LHCN-M2 (cell line): ENCODE results near the gene TTC17. TPM values are rescaled to one million over a fixed set of nuclear protein-coding genes. Genes with fewer than 3 reads are reported as not detected.
"Not testable (repeated sequence)": the region's sequence is repeated elsewhere in the genome, so short reads cannot be mapped to it uniquely, and the experiment has no call there.

ENCODE experiments used
- DNase-seq: peaks from one replicate; pipeline ENCODE4 v3.0.0-alpha.2; 2012; ENCODE audit warnings: low read depth
- polyA plus RNA-seq: library from polyadenylated mRNA; unstranded; fragments of >200 nt; gene quantifications from one replicate; pipeline ENCODE4 v1.2.1, GENCODE V29; 2012; ENCODE audit warnings: missing spikeins
- total RNA-seq: library from RNA; depleted of rRNA; stranded (reverse); fragments of >200 nt; gene quantifications from 2 replicates; pipeline ENCODE4 v1.2.3, GENCODE V29; 2014; rRNA removed

The TTC17 gene
- total RNA-seq, result 34.3 and 42.0 TPM in 2 replicates
- 14.2 TPM for polyA plus RNA-seq

GRCh38 chr11:43358801-43359421, at the start of gene TTC17:
Gene TTC17, plus strand, starts transcription at chr11:43358920. Its CDS starts 35 bp downstream, at chr11:43358955.
- peak; percentile 89 for DNase-seq

- peak; percentile 94 for DNase-seq
These were observed 46.7 kb upstream of the TTC17 start, which contains the start of gene API5 for GRCh38 chr11:43311791-43312607. Gene API5, plus strand, starts transcription at chr11:43311996. Its CDS starts 132 bp downstream, at chr11:43312128.

GRCh38 chr11:43315966-43316365, 42.8 kb upstream of the TTC17 start:
- DNase-seq, result peak; percentile 5

- DNase-seq, result peak; percentile 46
These were observed 42.3 kb upstream of the TTC17 start for GRCh38 chr11:43316451-43316850.

- peak; percentile 85 for DNase-seq
These were observed 30.7 kb upstream of the TTC17 start for GRCh38 chr11:43327987-43328386.

- DNase-seq, result no peak
These were observed 30.2 kb upstream of the TTC17 start for GRCh38 chr11:43328482-43328881.

GRCh38 chr11:43341159-43341558, 17.6 kb upstream of the TTC17 start:
- DNase-seq, result no peak

- not testable (repeated sequence) for DNase-seq
These were observed 7.3 kb upstream of the TTC17 start for GRCh38 chr11:43351426-43351825.

- no peak for DNase-seq
These were observed 4.4 kb upstream of the TTC17 start for GRCh38 chr11:43354311-43354710.

- DNase-seq, result no peak
These were observed 2.4 kb upstream of the TTC17 start for GRCh38 chr11:43356336-43356735.

GRCh38 chr11:43358279-43358800, 380 bp upstream of the TTC17 start:
- DNase-seq, result no peak

- DNase-seq, result peak; percentile 52
These were observed 700 bp downstream of the TTC17 start for GRCh38 chr11:43359422-43359818.

- DNase-seq, result peak; percentile 12
These were observed 1.8 kb downstream of the TTC17 start for GRCh38 chr11:43360361-43361032.

- peak; percentile 17 for DNase-seq
These were observed 8.0 kb downstream of the TTC17 start for GRCh38 chr11:43366677-43367076.

- DNase-seq, result peak; percentile 49
These were observed 8.9 kb downstream of the TTC17 start for GRCh38 chr11:43367382-43368178.

- DNase-seq, result peak; percentile 1
These were observed 17.3 kb downstream of the TTC17 start for GRCh38 chr11:43376065-43376464.

- peak; percentile 78 for DNase-seq
These were observed 17.9 kb downstream of the TTC17 start for GRCh38 chr11:43376594-43376993.

- DNase-seq, result no peak
These were observed 18.7 kb downstream of the TTC17 start for GRCh38 chr11:43377389-43377788.

GRCh38 chr11:43378897-43379296, 20.2 kb downstream of the TTC17 start:
- no peak for DNase-seq

GRCh38 chr11:43381802-43382201, 23.1 kb downstream of the TTC17 start:
- DNase-seq, result no peak

- DNase-seq, result no peak
These were observed 23.9 kb downstream of the TTC17 start for GRCh38 chr11:43382614-43383013.
